C4-2B (cell line): Measurements from ENCODE around the gene PCNX3.

Source experiments
- CTCF ChIP-seq: fragments of 450-650 bp; conservative IDR thresholded peaks from 2 replicates; pipeline ENCODE4 v1.5.1; 2017; ENCODE audit warnings: mild to moderate bottlenecking
- ZFX ChIP-seq: fragments of 450-650 bp; IDR thresholded peaks from 2 replicates; pipeline ENCODE4 v1.6.1; 2017

GRCh38 chr11:65574811-65575567, 40.6 kb upstream of the PCNX3 start:
- TF ChIP-seq CTCF (no peak), ZFX (no peak)
